ENCODE data around the gene ACIN1.
"Not testable (repeated sequence)": the region's sequence is repeated elsewhere in the genome, so short reads cannot be mapped to it uniquely, and the experiment has no call there.

Gene ACIN1

DNA sequence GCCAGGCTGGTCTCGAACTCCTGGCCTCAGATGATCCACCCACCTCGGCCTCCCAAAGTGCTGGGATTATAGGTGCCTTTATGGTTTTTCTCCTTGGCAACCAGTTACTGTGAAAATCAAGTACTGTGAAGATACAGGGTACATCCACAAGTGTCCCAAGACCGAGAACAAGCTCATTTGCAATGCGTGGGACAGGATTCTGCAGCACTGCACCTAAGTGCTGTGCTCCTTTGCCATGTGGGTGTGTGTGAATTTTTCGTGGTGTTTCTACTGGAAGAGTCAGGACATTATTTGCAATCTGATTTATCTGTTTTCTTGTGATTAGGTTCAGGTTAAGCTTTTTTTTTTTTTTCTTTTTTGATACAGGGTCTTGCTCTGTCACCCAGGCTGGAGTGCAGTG is 77.8 kb downstream of the ACIN1 start:
- Histone ChIP-seq H3K9ac (ENCODE audit: low read depth in 1 of 2, low read length in 2 of 2) (no peak overlapping the region), H3K4me3 (ENCODE audit: low read length in 2 of 2) (no peak overlapping the region), H3K36me3 (ENCODE audit: control insufficient read depth in 2 of 2, insufficient read depth in 2 of 2, low read length in 2 of 2) (no peaks in the 10 kb centered on the region), H3K27ac (ENCODE audit: low read depth in 2 of 2, low read length in 2 of 2) (no peak overlapping the region), H3K9me3 (ENCODE audit: control insufficient read depth in 2 of 2, low read length in 2 of 2) (no peaks in the 10 kb centered on the region), H3K27me3 (ENCODE audit: control insufficient read depth in 2 of 2, insufficient read depth in 2 of 2, low read length in 2 of 2) (no peaks in the 10 kb centered on the region), H3K4me1 (ENCODE audit: control insufficient read depth in 2 of 2, insufficient read depth in 2 of 2, low read length in 2 of 2) (no peaks in the 10 kb centered on the region)

DNA sequence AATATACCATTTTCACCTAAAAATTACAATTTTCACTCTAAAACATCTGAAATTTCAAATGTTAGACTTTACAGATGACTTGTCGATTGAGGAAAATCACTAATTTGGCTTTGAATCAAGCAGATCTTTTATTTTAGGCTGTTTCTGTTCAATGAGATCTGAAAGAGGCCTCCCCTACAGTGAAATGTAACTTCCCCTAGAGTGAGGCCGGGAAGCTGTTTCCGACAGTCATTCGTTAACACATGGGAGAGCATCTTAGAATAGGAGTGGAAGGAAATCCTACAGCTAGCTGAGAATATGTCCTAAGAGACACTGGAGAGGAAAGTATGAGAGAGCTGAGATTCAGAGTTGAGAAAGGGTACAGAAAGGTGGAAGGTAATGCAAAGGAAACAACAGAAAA is 79.3 kb downstream of the ACIN1 start:
- H3K27ac ChIP-seq (ENCODE audit: low read depth in 2 of 2, low read length in 2 of 2): no peak overlapping the region
- H3K4me1 ChIP-seq (ENCODE audit: control insufficient read depth in 2 of 2, insufficient read depth in 2 of 2, low read length in 2 of 2): no peaks in the 10 kb centered on the region
- no peaks in the 10 kb centered on the region for H3K9me3 ChIP-seq (ENCODE audit: control insufficient read depth in 2 of 2, low read length in 2 of 2)
- H3K27me3 ChIP-seq (ENCODE audit: control insufficient read depth in 2 of 2, insufficient read depth in 2 of 2, low read length in 2 of 2): no peaks in the 10 kb centered on the region
- H3K9ac ChIP-seq (ENCODE audit: low read depth in 1 of 2, low read length in 2 of 2): no peak overlapping the region
- H3K4me3 ChIP-seq (ENCODE audit: low read length in 2 of 2): no peak overlapping the region
- no peaks in the 10 kb centered on the region for H3K36me3 ChIP-seq (ENCODE audit: control insufficient read depth in 2 of 2, insufficient read depth in 2 of 2, low read length in 2 of 2)

DNA sequence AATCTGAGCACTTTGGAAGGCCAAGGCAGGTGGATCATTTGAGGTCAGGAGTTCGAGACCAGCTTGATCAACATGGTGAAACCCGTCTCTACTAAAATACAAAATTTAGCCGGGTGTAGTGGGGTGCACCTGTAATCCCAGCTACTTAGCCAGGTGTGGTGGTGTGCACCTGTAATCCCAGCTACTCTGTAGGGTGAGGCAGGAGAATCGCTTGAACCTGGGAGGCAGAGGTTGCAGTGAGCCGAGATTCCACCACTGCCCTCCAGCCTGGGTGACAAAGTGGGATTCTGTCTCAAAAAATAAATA is 81.2 kb downstream of the ACIN1 start:
- not testable (repeated sequence) for H3K27me3 ChIP-seq (ENCODE audit: control insufficient read depth in 2 of 2, insufficient read depth in 2 of 2, low read length in 2 of 2); H3K4me3 ChIP-seq (ENCODE audit: low read length in 2 of 2); H3K9ac ChIP-seq (ENCODE audit: low read depth in 1 of 2, low read length in 2 of 2); H3K27ac ChIP-seq (ENCODE audit: low read depth in 2 of 2, low read length in 2 of 2); H3K36me3 ChIP-seq (ENCODE audit: control insufficient read depth in 2 of 2, insufficient read depth in 2 of 2, low read length in 2 of 2); H3K9me3 ChIP-seq (ENCODE audit: control insufficient read depth in 2 of 2, low read length in 2 of 2)
- peaks cover 5 to 12% of the 10 kb centered on the region in 2 donors for H3K4me1 ChIP-seq (ENCODE audit: control insufficient read depth in 2 of 2, insufficient read depth in 2 of 2, low read length in 2 of 2)

DNA sequence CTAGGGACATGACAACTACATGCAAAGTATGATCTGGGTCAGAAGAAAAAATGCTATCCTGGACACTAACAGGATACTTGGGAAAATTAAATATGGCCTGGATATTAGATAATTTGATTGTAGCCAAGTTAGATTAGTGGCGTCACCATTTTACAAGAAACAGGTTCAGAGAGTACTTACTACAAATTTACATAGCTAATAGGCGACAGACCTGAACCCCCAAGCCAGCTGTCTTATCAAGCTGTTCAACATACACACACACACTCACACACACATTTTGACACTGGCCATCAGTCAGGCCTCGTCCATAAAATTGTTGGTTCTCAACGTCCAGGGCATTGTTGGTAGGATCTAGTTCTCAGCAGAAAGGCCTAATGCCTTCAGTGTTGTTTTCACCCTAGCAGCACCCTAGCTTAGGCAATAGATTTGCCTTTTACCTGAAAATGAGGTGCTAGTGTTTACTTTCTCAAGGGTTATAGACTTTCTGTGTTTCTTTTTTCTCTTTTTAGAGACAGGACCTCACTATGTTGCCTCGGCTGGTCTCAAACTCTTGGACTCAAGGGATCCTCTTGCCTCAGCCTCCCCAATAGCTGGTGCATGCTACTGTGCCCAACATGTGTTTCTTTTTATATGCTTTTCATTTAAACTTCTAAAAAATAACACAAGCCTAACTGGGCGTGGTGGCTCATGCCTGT is 81.7 kb downstream of the ACIN1 start:
- H3K9me3 ChIP-seq (ENCODE audit: control insufficient read depth in 2 of 2, low read length in 2 of 2): no peaks in the 10 kb centered on the region
- no peak overlapping the region for H3K4me3 ChIP-seq (ENCODE audit: low read length in 2 of 2)
- no peak overlapping the region for H3K9ac ChIP-seq (ENCODE audit: low read depth in 1 of 2, low read length in 2 of 2)
- peaks cover 5 to 13% of the 10 kb centered on the region in 2 donors for H3K4me1 ChIP-seq (ENCODE audit: control insufficient read depth in 2 of 2, insufficient read depth in 2 of 2, low read length in 2 of 2)
- no peak overlapping the region for H3K27ac ChIP-seq (ENCODE audit: low read depth in 2 of 2, low read length in 2 of 2)
- no peaks in the 10 kb centered on the region for H3K36me3 ChIP-seq (ENCODE audit: control insufficient read depth in 2 of 2, insufficient read depth in 2 of 2, low read length in 2 of 2)
- no peaks in the 10 kb centered on the region for H3K27me3 ChIP-seq (ENCODE audit: control insufficient read depth in 2 of 2, insufficient read depth in 2 of 2, low read length in 2 of 2)

DNA sequence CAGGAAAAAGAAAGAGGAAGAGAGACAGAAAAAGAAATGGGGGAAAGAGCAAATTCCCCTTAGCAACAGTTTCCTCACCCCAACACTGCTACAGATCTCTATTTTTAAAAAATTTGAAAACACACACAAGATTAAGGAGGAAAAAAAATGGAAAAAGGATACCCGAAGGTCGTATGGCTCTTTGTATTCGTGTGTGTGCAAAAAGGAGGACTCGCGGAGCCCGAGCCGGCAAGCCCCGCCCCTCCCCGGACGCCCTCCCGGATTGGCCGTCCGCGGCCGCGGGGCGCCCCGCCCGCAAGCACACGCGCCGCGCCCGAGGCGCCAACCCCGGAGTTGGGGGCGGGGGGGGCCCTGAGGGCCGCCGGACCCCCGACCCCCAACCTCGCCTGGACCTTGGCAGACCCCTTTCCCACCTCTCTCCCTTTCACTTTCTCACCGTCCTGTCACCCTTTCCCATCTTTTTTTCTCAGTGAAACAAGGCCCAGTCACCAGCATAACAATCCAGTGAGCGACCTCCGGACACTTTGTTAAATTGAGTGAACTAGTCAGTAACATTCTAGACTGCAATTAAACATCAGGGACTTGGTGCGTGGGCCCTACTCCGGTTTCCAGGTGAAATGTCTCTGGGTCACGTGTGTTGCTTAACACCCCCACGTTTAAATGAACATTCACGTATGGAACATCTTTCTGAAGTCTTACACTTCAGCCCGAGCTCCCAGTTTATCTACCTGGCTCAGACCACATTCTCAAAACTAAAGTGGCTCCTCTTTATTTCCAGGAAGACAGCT is 84.8 kb downstream of the ACIN1 start, which contains the start of gene C14orf93:
Gene C14orf93, minus strand, starts transcription at position 205 of the 788 bp plus-strand sequence. CDS start 11,120 bp downstream, outside the sequence.
- Histone ChIP-seq H3K27ac (ENCODE audit: low read depth in 2 of 2, low read length in 2 of 2) (peak within 1 kb of the TSS; percentile 82 to 83), H3K9me3 (ENCODE audit: control insufficient read depth in 2 of 2, low read length in 2 of 2) (no peaks in the 10 kb centered on the region), H3K36me3 (ENCODE audit: control insufficient read depth in 2 of 2, insufficient read depth in 2 of 2, low read length in 2 of 2) (no peaks in the 10 kb centered on the region), H3K9ac (ENCODE audit: low read depth in 1 of 2, low read length in 2 of 2) (peak within 1 kb of the TSS; percentile 68 to 76), H3K4me1 (ENCODE audit: control insufficient read depth in 2 of 2, insufficient read depth in 2 of 2, low read length in 2 of 2) (peaks cover 17 to 25% of the 10 kb centered on the region in 2 donors), H3K4me3 (ENCODE audit: low read length in 2 of 2) (peak within 1 kb of the TSS; percentile 92), H3K27me3 (ENCODE audit: control insufficient read depth in 2 of 2, insufficient read depth in 2 of 2, low read length in 2 of 2) (no peaks in the 10 kb centered on the region)

GRCh38 chr14:23009483-23009938 is 85.4 kb downstream of the ACIN1 start:
- peak overlapping the region; percentile 82 to 83 for H3K27ac ChIP-seq (ENCODE audit: low read depth in 2 of 2, low read length in 2 of 2)
- H3K36me3 ChIP-seq (ENCODE audit: control insufficient read depth in 2 of 2, insufficient read depth in 2 of 2, low read length in 2 of 2): no peaks in the 10 kb centered on the region
- H3K4me3 ChIP-seq (ENCODE audit: low read length in 2 of 2): peak overlapping the region; percentile 92
- no peaks in the 10 kb centered on the region for H3K9me3 ChIP-seq (ENCODE audit: control insufficient read depth in 2 of 2, low read length in 2 of 2)
- H3K9ac ChIP-seq (ENCODE audit: low read depth in 1 of 2, low read length in 2 of 2): peak overlapping the region; percentile 60 to 76
- no peaks in the 10 kb centered on the region for H3K27me3 ChIP-seq (ENCODE audit: control insufficient read depth in 2 of 2, insufficient read depth in 2 of 2, low read length in 2 of 2)
- H3K4me1 ChIP-seq (ENCODE audit: control insufficient read depth in 2 of 2, insufficient read depth in 2 of 2, low read length in 2 of 2): peaks cover 17 to 25% of the 10 kb centered on the region in 2 donors

GRCh38 chr14:23008831-23009230 is 86.1 kb downstream of the ACIN1 start:
- Histone ChIP-seq H3K27me3 (ENCODE audit: control insufficient read depth in 2 of 2, insufficient read depth in 2 of 2, low read length in 2 of 2) (no peaks in the 10 kb centered on the region), H3K4me3 (ENCODE audit: low read length in 2 of 2) (no peak overlapping the region), H3K9me3 (ENCODE audit: control insufficient read depth in 2 of 2, low read length in 2 of 2) (no peaks in the 10 kb centered on the region), H3K27ac (ENCODE audit: low read depth in 2 of 2, low read length in 2 of 2) (no peak overlapping the region), H3K4me1 (ENCODE audit: control insufficient read depth in 2 of 2, insufficient read depth in 2 of 2, low read length in 2 of 2) (peaks cover 17 to 25% of the 10 kb centered on the region in 2 donors), H3K9ac (ENCODE audit: low read depth in 1 of 2, low read length in 2 of 2) (no peak overlapping the region), H3K36me3 (ENCODE audit: control insufficient read depth in 2 of 2, insufficient read depth in 2 of 2, low read length in 2 of 2) (no peaks in the 10 kb centered on the region)

All from mucosa of rectum (tissue), 2 donors.